ENCODE data around the gene MGP.

GRCh38 chr12:14931791-14932560 lies 46.3 kb upstream of the MGP start:
- TF ChIP-seq, protein P1, sequence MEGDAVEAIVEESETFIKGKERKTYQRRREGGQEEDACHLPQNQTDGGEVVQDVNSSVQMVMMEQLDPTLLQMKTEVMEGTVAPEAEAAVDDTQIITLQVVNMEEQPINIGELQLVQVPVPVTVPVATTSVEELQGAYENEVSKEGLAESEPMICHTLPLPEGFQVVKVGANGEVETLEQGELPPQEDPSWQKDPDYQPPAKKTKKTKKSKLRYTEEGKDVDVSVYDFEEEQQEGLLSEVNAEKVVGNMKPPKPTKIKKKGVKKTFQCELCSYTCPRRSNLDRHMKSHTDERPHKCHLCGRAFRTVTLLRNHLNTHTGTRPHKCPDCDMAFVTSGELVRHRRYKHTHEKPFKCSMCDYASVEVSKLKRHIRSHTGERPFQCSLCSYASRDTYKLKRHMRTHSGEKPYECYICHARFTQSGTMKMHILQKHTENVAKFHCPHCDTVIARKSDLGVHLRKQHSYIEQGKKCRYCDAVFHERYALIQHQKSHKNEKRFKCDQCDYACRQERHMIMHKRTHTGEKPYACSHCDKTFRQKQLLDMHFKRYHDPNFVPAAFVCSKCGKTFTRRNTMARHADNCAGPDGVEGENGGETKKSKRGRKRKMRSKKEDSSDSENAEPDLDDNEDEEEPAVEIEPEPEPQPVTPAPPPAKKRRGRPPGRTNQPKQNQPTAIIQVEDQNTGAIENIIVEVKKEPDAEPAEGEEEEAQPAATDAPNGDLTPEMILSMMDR (IDR thresholded peaks at IDR 0.05; ENCODE audit: low read length) = no peak
- no peak for TF ChIP-seq EZH2 (optimal IDR thresholded peaks at IDR 0.05; ENCODE audit: low read depth, low read length)
